Activated naive CD4-positive, alpha-beta T cell treated with anti-CD3 and anti-CD28 coated beads, Interleukin-2, amount 50 U/mL, for 16 hours (primary cell): Measurements from ENCODE around the gene SSR3.

ENCODE experiments used
- DNase-seq: peaks from one replicate; pipeline ENCODE4 v3.0.0-alpha.2; 2020

Gene SSR3

GRCh38 chr3:156535162-156535627 lies 19.7 kb downstream of the SSR3 start:
- DNase-seq = no peak

GRCh38 chr3:156533205-156533604 lies 21.7 kb downstream of the SSR3 start:
- no peak for DNase-seq

GRCh38 chr3:156532730-156533129 lies 22.2 kb downstream of the SSR3 start:
- no peak for DNase-seq

- DNase-seq = no peak
These were observed 23.9 kb downstream of the SSR3 start for GRCh38 chr3:156530980-156531379.

- DNase-seq = no peak
These were observed 27.9 kb downstream of the SSR3 start for GRCh38 chr3:156527060-156527459.

GRCh38 chr3:156525808-156526207 lies 29.1 kb downstream of the SSR3 start:
- DNase-seq = no peak

- DNase-seq = no peak
These were observed 32.2 kb downstream of the SSR3 start for GRCh38 chr3:156522673-156523072.

GRCh38 chr3:156519758-156520162 lies 35.2 kb downstream of the SSR3 start:
- no peak for DNase-seq

GRCh38 chr3:156518726-156519125 lies 36.2 kb downstream of the SSR3 start:
- DNase-seq = no peak

- no peak for DNase-seq
These were observed 38.0 kb downstream of the SSR3 start for GRCh38 chr3:156516961-156517360.

GRCh38 chr3:156516284-156516683 lies 38.6 kb downstream of the SSR3 start:
- DNase-seq = no peak

GRCh38 chr3:156513619-156514018 lies 41.3 kb downstream of the SSR3 start:
- no peak for DNase-seq

- DNase-seq = no peak
These were observed 42.8 kb downstream of the SSR3 start for GRCh38 chr3:156511987-156512677.

- DNase-seq = no peak
These were observed 45.4 kb downstream of the SSR3 start for GRCh38 chr3:156509189-156510174.

- DNase-seq = no peak
These were observed 47.6 kb downstream of the SSR3 start for GRCh38 chr3:156507285-156507684.

- no peak for DNase-seq
These were observed 56.6 kb downstream of the SSR3 start for GRCh38 chr3:156498307-156498706.

GRCh38 chr3:156497326-156497725 lies 57.6 kb downstream of the SSR3 start:
- no peak for DNase-seq

GRCh38 chr3:156495816-156496215 lies 59.1 kb downstream of the SSR3 start:
- no peak for DNase-seq

GRCh38 chr3:156493887-156494286 lies 61.0 kb downstream of the SSR3 start:
- no peak for DNase-seq

GRCh38 chr3:156492801-156493261 lies 62.1 kb downstream of the SSR3 start:
- DNase-seq = no peak

- no peak for DNase-seq
These were observed 63.7 kb downstream of the SSR3 start for GRCh38 chr3:156491192-156491591.
